HG03280 (cell line): ENCODE data around the gene MIPOL1.
"Not testable (repeated sequence)": the region's sequence is repeated elsewhere in the genome, so short reads cannot be mapped to it uniquely, and the experiment has no call there.

Source experiments
- ATAC-seq: cut with Tn5 transposase; IDR thresholded peaks from one replicate; pipeline ENCODE4 v1.9.1; 2021; ENCODE audit warnings: mild to moderate bottlenecking, moderate library complexity; ENCODE audit not compliant: unreplicated experiment

MIPOL1 gene

GRCh38 chr14:37186865-37187264 is 10.9 kb upstream of the MIPOL1 start:
- ATAC-seq: no peak

- no peak for ATAC-seq
These were observed 10.4 kb upstream of the MIPOL1 start for GRCh38 chr14:37187294-37187693.

GRCh38 chr14:37187840-37188577 is 9.7 kb upstream of the MIPOL1 start:
- ATAC-seq: not testable (repeated sequence)

- ATAC-seq: not testable (repeated sequence)
These were observed 8.0 kb upstream of the MIPOL1 start for GRCh38 chr14:37189733-37190132.

- no peak for ATAC-seq
These were observed 3.0 kb upstream of the MIPOL1 start for GRCh38 chr14:37194698-37195097.

GRCh38 chr14:37195327-37195726 is 2.4 kb upstream of the MIPOL1 start:
- ATAC-seq: no peak

- no peak for ATAC-seq
These were observed 925 bp upstream of the MIPOL1 start for GRCh38 chr14:37196604-37197420.

- no peak for ATAC-seq
These were observed 499 bp downstream of the MIPOL1 start for GRCh38 chr14:37198273-37198598.

GRCh38 chr14:37198907-37199306 is 1.2 kb downstream of the MIPOL1 start:
- no peak for ATAC-seq

- no peak for ATAC-seq
These were observed 4.0 kb downstream of the MIPOL1 start for GRCh38 chr14:37201724-37202123.

GRCh38 chr14:37202265-37202664 is 4.5 kb downstream of the MIPOL1 start:
- no peak for ATAC-seq

- ATAC-seq: no peak
These were observed 5.1 kb downstream of the MIPOL1 start for GRCh38 chr14:37202812-37203211.

GRCh38 chr14:37203423-37203822 is 5.7 kb downstream of the MIPOL1 start:
- no peak for ATAC-seq

GRCh38 chr14:37205623-37206605 is 8.2 kb downstream of the MIPOL1 start:
- not testable (repeated sequence) for ATAC-seq

- not testable (repeated sequence) for ATAC-seq
These were observed 11.9 kb downstream of the MIPOL1 start for GRCh38 chr14:37209617-37210016.

GRCh38 chr14:37210448-37210847 is 12.7 kb downstream of the MIPOL1 start:
- ATAC-seq: no peak

GRCh38 chr14:37213016-37213415 is 15.3 kb downstream of the MIPOL1 start:
- ATAC-seq: no peak

- no peak for ATAC-seq
These were observed 17.6 kb downstream of the MIPOL1 start for GRCh38 chr14:37215345-37215744.

- ATAC-seq: no peak
These were observed 23.3 kb downstream of the MIPOL1 start for GRCh38 chr14:37221073-37221472.

- no peak for ATAC-seq
These were observed 26.3 kb downstream of the MIPOL1 start for GRCh38 chr14:37223947-37224474.

- not testable (repeated sequence) for ATAC-seq
These were observed 27.9 kb downstream of the MIPOL1 start for GRCh38 chr14:37225668-37226067.
